ENCODE results near the gene FMR1.

DNA sequence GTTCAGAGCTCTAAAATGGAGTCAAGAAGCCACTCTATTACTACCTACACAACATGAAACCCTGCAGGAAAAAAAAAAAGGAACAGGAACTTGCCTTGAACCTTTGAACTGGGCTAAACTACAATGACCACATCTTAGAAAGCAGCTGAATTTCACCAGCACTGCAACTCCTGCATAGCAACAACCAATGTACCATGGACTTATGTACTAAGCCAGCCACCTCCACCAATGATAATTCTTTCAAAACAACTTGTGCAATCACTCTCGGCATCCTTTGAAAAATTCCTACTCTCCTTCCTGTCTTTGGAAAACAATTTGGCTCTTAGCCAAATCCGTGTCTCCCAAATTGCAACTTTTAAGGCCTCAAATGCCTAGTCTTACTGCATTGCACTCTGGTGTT lies 26.8 kb upstream of the FMR1 start:
- TF ChIP-seq, protein P1, sequence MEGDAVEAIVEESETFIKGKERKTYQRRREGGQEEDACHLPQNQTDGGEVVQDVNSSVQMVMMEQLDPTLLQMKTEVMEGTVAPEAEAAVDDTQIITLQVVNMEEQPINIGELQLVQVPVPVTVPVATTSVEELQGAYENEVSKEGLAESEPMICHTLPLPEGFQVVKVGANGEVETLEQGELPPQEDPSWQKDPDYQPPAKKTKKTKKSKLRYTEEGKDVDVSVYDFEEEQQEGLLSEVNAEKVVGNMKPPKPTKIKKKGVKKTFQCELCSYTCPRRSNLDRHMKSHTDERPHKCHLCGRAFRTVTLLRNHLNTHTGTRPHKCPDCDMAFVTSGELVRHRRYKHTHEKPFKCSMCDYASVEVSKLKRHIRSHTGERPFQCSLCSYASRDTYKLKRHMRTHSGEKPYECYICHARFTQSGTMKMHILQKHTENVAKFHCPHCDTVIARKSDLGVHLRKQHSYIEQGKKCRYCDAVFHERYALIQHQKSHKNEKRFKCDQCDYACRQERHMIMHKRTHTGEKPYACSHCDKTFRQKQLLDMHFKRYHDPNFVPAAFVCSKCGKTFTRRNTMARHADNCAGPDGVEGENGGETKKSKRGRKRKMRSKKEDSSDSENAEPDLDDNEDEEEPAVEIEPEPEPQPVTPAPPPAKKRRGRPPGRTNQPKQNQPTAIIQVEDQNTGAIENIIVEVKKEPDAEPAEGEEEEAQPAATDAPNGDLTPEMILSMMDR (IDR thresholded peaks at IDR 0.05; ENCODE audit: poor library complexity): no peak
- no peak for TF ChIP-seq EZH2 (IDR thresholded peaks at IDR 0.05; ENCODE audit: borderline replicate concordance)
